ENCODE results near the gene ARFGEF3.

- no peak for TF ChIP-seq EZH2 (IDR thresholded peaks at IDR 0.05; ENCODE audit: low read length, missing control alignments)
- TF ChIP-seq, protein P1, sequence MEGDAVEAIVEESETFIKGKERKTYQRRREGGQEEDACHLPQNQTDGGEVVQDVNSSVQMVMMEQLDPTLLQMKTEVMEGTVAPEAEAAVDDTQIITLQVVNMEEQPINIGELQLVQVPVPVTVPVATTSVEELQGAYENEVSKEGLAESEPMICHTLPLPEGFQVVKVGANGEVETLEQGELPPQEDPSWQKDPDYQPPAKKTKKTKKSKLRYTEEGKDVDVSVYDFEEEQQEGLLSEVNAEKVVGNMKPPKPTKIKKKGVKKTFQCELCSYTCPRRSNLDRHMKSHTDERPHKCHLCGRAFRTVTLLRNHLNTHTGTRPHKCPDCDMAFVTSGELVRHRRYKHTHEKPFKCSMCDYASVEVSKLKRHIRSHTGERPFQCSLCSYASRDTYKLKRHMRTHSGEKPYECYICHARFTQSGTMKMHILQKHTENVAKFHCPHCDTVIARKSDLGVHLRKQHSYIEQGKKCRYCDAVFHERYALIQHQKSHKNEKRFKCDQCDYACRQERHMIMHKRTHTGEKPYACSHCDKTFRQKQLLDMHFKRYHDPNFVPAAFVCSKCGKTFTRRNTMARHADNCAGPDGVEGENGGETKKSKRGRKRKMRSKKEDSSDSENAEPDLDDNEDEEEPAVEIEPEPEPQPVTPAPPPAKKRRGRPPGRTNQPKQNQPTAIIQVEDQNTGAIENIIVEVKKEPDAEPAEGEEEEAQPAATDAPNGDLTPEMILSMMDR (conservative IDR thresholded peaks at IDR 0.05 in 1 of 2, IDR thresholded peaks at IDR 0.05 in 1 of 2; ENCODE audit: low read depth in 1 of 2, low read length in 2 of 2): no peak
Measured at GRCh38 chr6:138231381-138231886, 69.7 kb downstream of the ARFGEF3 start.
